ENCODE measurements around the gene CLDN6. TPM values are rescaled to one million over a fixed set of nuclear protein-coding genes. Genes with fewer than 3 reads are reported as not detected.
A peak's percentile ranks its signal among the peaks of the same experiment; 100 is the strongest.

Gene CLDN6
- total and polyA plus RNA-seq, 2 of the 13 experiments (the other 11 are each of a cell fraction or from before 2014, with no cell fraction given), result 5.9 to 7.6 TPM

DNA sequence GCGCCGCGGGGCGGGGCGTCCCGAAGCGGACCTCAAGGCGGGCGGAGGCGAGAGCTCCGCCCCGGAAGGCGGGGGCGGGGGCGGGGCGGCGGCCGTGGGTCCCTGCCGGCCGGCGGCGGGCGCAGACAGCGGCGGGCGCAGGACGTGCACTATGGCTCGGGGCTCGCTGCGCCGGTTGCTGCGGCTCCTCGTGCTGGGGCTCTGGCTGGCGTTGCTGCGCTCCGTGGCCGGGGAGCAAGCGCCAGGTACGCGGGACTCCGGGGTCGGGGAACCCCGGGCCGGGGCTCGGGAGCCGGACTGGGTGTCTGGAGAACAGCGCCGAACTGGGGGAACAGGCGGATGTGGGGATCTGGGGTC lies 2.2 kb upstream of the CLDN6 start, which contains the start of gene TNFRSF12A (continued):
- TF ChIP-seq, protein P1, sequence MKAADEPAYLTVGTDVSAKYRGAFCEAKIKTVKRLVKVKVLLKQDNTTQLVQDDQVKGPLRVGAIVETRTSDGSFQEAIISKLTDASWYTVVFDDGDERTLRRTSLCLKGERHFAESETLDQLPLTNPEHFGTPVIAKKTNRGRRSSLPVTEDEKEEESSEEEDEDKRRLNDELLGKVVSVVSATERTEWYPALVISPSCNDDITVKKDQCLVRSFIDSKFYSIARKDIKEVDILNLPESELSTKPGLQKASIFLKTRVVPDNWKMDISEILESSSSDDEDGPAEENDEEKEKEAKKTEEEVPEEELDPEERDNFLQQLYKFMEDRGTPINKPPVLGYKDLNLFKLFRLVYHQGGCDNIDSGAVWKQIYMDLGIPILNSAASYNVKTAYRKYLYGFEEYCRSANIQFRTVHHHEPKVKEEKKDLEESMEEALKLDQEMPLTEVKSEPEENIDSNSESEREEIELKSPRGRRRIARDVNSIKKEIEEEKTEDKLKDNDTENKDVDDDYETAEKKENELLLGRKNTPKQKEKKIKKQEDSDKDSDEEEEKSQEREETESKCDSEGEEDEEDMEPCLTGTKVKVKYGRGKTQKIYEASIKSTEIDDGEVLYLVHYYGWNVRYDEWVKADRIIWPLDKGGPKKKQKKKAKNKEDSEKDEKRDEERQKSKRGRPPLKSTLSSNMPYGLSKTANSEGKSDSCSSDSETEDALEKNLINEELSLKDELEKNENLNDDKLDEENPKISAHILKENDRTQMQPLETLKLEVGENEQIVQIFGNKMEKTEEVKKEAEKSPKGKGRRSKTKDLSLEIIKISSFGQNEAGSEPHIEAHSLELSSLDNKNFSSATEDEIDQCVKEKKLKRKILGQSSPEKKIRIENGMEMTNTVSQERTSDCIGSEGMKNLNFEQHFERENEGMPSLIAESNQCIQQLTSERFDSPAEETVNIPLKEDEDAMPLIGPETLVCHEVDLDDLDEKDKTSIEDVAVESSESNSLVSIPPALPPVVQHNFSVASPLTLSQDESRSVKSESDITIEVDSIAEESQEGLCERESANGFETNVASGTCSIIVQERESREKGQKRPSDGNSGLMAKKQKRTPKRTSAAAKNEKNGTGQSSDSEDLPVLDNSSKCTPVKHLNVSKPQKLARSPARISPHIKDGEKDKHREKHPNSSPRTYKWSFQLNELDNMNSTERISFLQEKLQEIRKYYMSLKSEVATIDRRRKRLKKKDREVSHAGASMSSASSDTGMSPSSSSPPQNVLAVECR (CRISPR knock-in tag; IDR thresholded peaks at IDR 0.05; ENCODE audit: borderline replicate concordance), result peak; percentile 78; the same call in 1 of the 2 replicates
- TF ChIP-seq POLR2G (IDR thresholded peaks at IDR 0.05; ENCODE audit: low read depth, low read length) (peak; percentile 86), TSC22D2 (CRISPR knock-in tag; IDR thresholded peaks at IDR 0.05; ENCODE audit: borderline replicate concordance) (peak; percentile 23; the same call in 1 of the 2 replicates), ZNF451 (CRISPR knock-in tag; IDR thresholded peaks at IDR 0.05) (peak; percentile 58; the same call in 1 of the 2 replicates), HOXA5 (CRISPR knock-in tag; IDR thresholded peaks at IDR 0.05) (0 out of 2 replicates have a peak, but pooled peaks have one; percentile 40), NFE2L2 (IDR thresholded peaks at IDR 0.05; ENCODE audit: low read length) (no peak), HNRNPLL (IDR thresholded peaks at IDR 0.05; ENCODE audit: low read depth, low read length, poor library complexity, severe bottlenecking) (peak; percentile 77), HDAC1 (CRISPR knock-in tag; IDR thresholded peaks at IDR 0.05) (peak; percentile 46), ZBTB42 (CRISPR knock-in tag; IDR thresholded peaks at IDR 0.05) (0 out of 2 replicates have a peak, but pooled peaks have one; percentile 35), POLR2A (IDR thresholded peaks at IDR 0.05; ENCODE audit: insufficient read depth in 1 of 2, low read depth in 2 of 2, low read length in 2 of 2) (peak; percentile 63 to 92; a peak in 3 of 4 replicates), KDM5B (CRISPR knock-in tag; IDR thresholded peaks at IDR 0.05; ENCODE audit: borderline replicate concordance) (0 out of 2 replicates have a peak, but pooled peaks have one; percentile 28), ZNF614 (CRISPR knock-in tag; IDR thresholded peaks at IDR 0.05; ENCODE audit: borderline replicate concordance) (peak; percentile 12; the same call in 1 of the 2 replicates), MEIS1 (CRISPR knock-in tag; IDR thresholded peaks at IDR 0.05; ENCODE audit: borderline replicate concordance) (0 out of 2 replicates have a peak, but pooled peaks have one; percentile 3)
- TF ChIP-seq, protein P2, sequence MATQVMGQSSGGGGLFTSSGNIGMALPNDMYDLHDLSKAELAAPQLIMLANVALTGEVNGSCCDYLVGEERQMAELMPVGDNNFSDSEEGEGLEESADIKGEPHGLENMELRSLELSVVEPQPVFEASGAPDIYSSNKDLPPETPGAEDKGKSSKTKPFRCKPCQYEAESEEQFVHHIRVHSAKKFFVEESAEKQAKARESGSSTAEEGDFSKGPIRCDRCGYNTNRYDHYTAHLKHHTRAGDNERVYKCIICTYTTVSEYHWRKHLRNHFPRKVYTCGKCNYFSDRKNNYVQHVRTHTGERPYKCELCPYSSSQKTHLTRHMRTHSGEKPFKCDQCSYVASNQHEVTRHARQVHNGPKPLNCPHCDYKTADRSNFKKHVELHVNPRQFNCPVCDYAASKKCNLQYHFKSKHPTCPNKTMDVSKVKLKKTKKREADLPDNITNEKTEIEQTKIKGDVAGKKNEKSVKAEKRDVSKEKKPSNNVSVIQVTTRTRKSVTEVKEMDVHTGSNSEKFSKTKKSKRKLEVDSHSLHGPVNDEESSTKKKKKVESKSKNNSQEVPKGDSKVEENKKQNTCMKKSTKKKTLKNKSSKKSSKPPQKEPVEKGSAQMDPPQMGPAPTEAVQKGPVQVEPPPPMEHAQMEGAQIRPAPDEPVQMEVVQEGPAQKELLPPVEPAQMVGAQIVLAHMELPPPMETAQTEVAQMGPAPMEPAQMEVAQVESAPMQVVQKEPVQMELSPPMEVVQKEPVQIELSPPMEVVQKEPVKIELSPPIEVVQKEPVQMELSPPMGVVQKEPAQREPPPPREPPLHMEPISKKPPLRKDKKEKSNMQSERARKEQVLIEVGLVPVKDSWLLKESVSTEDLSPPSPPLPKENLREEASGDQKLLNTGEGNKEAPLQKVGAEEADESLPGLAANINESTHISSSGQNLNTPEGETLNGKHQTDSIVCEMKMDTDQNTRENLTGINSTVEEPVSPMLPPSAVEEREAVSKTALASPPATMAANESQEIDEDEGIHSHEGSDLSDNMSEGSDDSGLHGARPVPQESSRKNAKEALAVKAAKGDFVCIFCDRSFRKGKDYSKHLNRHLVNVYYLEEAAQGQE (IDR thresholded peaks at IDR 0.05; ENCODE audit: borderline replicate concordance in 1 of 2, low read depth in 1 of 2, low read length in 2 of 2), result peak in 1 of 2 experiments; percentile 40; a peak in 1 of 4 replicates
- TF ChIP-seq, protein P3, sequence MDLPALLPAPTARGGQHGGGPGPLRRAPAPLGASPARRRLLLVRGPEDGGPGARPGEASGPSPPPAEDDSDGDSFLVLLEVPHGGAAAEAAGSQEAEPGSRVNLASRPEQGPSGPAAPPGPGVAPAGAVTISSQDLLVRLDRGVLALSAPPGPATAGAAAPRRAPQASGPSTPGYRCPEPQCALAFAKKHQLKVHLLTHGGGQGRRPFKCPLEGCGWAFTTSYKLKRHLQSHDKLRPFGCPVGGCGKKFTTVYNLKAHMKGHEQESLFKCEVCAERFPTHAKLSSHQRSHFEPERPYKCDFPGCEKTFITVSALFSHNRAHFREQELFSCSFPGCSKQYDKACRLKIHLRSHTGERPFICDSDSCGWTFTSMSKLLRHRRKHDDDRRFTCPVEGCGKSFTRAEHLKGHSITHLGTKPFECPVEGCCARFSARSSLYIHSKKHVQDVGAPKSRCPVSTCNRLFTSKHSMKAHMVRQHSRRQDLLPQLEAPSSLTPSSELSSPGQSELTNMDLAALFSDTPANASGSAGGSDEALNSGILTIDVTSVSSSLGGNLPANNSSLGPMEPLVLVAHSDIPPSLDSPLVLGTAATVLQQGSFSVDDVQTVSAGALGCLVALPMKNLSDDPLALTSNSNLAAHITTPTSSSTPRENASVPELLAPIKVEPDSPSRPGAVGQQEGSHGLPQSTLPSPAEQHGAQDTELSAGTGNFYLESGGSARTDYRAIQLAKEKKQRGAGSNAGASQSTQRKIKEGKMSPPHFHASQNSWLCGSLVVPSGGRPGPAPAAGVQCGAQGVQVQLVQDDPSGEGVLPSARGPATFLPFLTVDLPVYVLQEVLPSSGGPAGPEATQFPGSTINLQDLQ (CRISPR knock-in tag; IDR thresholded peaks at IDR 0.05), result 0 out of 2 replicates have a peak, but pooled peaks have one; percentile 74
